CD4-positive, alpha-beta T cell treated with Interleukin-1 beta for 1 hour (primary cell): ENCODE measurements around the gene SLC25A13.

Source experiments
- DNase-seq, 2 donors: peaks; one replicate each; pipeline ENCODE4 v3.0.0-alpha.2; 2020 to 2022

Gene SLC25A13

GRCh38 chr7:96143495-96144259 is 178.2 kb downstream of the SLC25A13 start:
- no peak for DNase-seq

DNA sequence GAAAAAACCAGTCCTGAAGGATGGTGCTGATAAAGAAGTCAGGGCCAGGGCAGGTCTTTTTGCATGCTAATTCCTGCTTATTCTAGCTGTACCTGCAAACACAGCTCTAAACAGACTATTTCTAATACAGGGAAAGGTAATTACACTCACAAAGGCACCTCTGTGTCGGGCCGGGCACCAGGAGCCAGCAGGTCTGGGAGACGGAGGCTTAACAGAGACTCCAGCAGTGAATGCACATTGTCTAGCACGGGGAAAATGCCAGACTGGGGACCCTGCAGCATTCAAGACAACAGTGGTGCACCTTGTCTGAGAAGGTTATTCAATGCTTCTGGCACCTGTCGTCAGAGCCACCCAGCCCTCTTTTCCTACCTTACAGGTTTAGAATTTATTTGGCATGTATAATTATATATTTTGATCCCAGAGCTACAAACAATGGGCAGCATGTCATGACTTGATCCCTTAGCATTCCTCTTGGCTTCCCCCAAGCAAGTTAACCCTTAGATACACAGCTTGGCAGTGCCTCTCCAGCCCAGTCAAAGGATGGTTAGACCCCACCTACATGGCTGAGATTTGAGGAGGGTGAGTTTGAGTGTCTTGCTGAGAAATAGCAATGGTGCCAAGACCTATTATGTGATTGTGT is 185.2 kb downstream of the SLC25A13 start:
- DNase-seq = no peak

GRCh38 chr7:96135241-96135640 is 186.7 kb downstream of the SLC25A13 start:
- DNase-seq = no peak

- no peak for DNase-seq
Measured at GRCh38 chr7:96131525-96131924, 190.4 kb downstream of the SLC25A13 start.

DNA sequence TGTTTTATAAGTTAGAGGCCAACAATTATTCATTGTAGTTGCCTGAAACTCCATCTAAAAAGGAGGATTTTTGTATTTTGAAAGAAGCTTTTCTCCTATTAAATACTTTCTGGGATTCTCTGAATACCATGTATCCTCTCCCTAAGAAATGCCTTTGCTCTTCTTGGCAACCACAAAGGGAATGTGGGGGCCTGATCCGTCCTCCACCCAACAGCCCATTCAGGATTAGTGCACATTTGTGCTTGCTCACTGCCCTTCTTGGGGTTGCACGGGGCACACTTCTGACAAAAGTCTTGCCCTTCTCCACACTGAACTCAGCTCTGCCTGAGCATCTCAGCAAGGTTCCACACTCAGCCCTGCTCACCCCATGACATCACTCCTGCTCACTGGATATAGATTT is 194.2 kb downstream of the SLC25A13 start:
- DNase-seq = no peak

- no peak for DNase-seq
Measured at GRCh38 chr7:96126382-96126781, 195.5 kb downstream of the SLC25A13 start.

GRCh38 chr7:96122746-96123145 is 199.2 kb downstream of the SLC25A13 start:
- no peak for DNase-seq

- no peak for DNase-seq
Measured at GRCh38 chr7:96121752-96122151, 200.1 kb downstream of the SLC25A13 start.

DNA sequence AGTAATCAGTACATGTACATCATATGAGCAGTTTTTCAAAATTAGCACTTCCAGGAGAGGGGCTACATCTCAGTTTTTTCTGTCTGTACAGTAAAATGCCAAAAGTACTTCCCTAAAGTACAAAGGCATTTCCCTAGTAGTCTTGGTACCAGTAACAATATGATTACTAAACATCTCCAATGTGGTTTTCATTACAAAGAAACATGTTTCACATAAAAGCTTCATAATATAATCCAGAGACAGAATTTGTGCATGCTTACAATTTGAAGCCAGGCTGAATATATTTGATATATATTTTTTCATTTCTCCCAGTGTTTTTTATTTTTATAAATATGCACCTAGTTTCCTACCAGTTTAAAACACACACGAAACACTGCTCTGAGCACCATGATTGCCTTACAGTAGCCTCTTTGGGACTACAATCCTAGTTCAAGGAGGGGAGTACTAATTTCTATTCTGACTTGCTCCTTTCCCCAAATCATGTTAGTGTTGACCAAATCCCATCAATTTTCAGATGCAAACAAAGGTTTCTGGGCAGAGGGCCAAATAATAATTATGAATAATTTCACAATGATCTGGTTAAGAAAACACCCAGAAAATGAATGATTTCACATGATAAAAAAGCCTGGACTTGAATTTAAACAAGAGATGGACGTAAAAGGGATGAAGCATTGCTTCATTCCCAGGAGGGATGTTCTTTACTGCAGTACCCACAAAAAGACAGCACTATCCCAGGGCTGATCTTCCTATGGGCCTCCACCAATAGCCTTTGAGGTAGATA is 201.3 kb downstream of the SLC25A13 start:
- DNase-seq = no peak

- DNase-seq = no peak
Measured at GRCh38 chr7:96118449-96119001, 203.4 kb downstream of the SLC25A13 start.

GRCh38 chr7:96116173-96116572 is 205.7 kb downstream of the SLC25A13 start:
- DNase-seq = no peak

- DNase-seq = no peak
Measured at GRCh38 chr7:96114190-96114589, 207.7 kb downstream of the SLC25A13 start.

- no peak for DNase-seq
Measured at GRCh38 chr7:96111405-96111804, 210.5 kb downstream of the SLC25A13 start.

- DNase-seq = no peak
Measured at GRCh38 chr7:96104984-96105383, 216.9 kb downstream of the SLC25A13 start.

- no peak for DNase-seq
Measured at GRCh38 chr7:96102096-96102811, 219.6 kb downstream of the SLC25A13 start.

- no peak for DNase-seq
Measured at GRCh38 chr7:96100737-96101136, 221.2 kb downstream of the SLC25A13 start.

GRCh38 chr7:96097835-96098234 is 224.1 kb downstream of the SLC25A13 start:
- no peak for DNase-seq

DNA sequence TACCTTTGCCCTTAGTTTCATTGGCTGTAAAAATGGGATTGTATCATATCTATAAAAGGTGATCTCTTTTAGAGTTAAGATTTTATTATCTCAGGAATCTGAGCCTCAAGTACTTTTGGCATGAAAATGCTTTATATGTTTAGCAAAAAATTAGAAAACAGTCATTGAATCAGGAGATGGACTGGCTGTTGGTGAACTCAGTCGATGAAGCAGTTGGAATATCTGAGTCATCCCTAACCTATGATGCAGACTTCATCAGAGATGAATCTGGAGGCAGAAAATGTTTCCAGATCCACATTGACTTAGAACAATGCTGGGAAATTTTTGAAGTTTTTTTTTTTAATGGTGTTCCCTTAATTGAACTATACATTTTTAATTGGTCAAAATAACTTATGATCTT is 228.5 kb downstream of the SLC25A13 start:
- DNase-seq = no peak

DNA sequence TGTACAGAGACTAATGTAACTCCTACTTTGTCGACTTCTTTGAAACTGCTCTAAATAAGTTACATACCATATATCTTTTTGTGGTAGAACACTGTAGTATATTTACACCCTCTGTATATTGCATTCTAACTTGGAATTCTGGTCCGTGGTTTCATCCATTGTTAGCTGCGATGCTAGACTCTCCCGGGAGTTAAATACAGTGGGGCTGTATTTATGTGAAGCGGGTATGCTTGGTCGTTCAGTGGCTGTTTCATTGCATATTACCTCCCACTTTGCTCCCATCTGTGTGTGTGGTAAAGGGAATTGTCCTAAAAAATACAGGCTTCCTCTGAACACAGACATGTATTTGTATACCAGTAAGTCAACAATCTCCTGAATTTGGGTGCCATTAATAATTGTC is 231.1 kb downstream of the SLC25A13 start:
- no peak for DNase-seq

DNA sequence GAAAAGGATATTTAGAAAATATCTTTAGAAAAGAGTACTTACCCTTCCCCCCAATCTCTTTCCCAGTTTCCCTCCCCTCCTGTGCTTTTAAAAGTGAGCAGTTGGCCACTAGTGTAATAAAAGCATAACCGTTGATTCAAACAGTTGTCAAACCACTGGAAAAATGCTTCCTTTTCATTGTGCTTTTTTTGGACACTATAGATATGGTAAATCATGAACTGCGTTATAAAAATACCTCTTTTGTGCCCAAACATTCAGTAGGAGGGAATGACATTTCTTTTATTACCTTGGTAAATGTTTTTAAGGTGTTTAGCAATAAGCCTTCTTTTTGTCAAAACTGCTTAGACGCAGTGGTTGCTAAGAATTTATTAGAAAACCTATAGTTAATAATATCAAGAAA is 232.4 kb downstream of the SLC25A13 start:
- DNase-seq = no peak

GRCh38 chr7:96088579-96088978 is 233.3 kb downstream of the SLC25A13 start:
- DNase-seq = no peak

- DNase-seq = no peak
Measured at GRCh38 chr7:96085953-96086352, 235.9 kb downstream of the SLC25A13 start.
